ENCODE measurements around the gene GIGYF1.

DNA sequence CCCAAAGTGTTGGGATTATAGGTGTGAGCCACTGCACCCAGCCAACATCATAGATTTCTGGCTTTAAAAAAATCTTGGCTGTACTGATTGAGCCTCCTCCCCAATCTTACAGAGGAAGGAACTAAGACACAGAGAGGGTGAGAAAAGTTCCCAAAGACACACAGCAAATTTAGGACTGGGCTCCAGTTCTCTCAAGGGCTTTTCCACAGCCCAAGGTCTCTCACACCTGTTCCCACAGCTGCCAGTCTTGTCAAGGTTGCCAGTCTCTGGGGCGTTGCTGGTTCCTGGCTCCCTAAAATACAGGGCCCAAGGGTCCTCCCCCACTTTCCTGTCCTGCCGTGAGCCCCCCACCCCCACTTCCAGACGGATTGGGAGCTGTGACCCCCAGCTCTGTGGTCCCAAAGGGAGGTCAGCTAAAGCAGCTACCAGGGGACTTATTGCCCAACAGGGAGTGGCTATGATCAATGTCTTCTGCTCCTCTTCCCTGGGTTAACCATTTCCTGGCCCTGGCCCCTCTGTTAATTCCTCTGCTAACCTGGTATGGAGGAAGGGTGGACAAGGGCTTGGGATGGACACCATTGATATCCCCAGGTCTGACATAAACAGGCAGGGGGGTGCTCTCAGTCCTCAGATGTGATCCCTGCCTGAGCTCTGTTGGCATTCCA lies 36.2 kb upstream of the GIGYF1 start:
- TF ChIP-seq POLR2A (IDR thresholded peaks at IDR 0.05; ENCODE audit: low read length) (no peak), GATA1 (IDR thresholded peaks at IDR 0.05; ENCODE audit: low read depth, low read length) (no peak)
